Measurements from ENCODE around the gene PSMD3. TPM values are rescaled to one million over a fixed set of nuclear protein-coding genes. Genes with fewer than 3 reads are reported as not detected.

PSMD3 gene
- total RNA-seq, 1 donor from 2014 or later = 79.3 TPM

DNA sequence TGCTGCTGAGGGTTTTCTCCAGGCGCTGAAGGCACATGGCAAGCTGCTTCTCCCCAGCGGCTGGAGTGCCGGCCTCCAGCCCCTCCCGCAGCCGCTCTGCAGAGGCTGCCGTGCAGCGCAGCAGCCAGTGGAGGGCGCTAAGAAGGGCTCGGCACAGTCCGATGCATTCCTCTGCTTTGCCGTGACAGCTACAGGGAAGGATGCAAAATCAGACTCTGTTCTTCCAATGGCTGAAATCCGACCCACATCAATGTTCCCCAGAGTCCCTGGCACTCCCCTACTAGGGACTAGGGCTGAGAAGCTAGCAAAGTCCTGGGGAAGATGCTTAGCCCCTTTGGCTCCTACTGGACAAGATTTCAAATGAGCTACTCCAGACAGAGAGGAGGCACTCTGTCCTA lies 54.6 kb downstream of the PSMD3 start:
- DNase-seq (no peak), ATAC-seq (no peak)
- Histone ChIP-seq H3K4me1 (peaks cover 13% of the 10 kb centered on the region), H3K36me3 (peaks cover 62% of the 10 kb centered on the region), H3K9me3 (no peaks in the 10 kb centered on the region), H3K27me3 (ENCODE audit: low read depth) (no peaks in the 10 kb centered on the region), H3K4me3 (no peak overlapping the region), H3K27ac (no peak overlapping the region)
- intact Hi-C loops (cut with DNase I) = no loop called here
- TF ChIP-seq, protein P1, sequence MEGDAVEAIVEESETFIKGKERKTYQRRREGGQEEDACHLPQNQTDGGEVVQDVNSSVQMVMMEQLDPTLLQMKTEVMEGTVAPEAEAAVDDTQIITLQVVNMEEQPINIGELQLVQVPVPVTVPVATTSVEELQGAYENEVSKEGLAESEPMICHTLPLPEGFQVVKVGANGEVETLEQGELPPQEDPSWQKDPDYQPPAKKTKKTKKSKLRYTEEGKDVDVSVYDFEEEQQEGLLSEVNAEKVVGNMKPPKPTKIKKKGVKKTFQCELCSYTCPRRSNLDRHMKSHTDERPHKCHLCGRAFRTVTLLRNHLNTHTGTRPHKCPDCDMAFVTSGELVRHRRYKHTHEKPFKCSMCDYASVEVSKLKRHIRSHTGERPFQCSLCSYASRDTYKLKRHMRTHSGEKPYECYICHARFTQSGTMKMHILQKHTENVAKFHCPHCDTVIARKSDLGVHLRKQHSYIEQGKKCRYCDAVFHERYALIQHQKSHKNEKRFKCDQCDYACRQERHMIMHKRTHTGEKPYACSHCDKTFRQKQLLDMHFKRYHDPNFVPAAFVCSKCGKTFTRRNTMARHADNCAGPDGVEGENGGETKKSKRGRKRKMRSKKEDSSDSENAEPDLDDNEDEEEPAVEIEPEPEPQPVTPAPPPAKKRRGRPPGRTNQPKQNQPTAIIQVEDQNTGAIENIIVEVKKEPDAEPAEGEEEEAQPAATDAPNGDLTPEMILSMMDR (IDR thresholded peaks at IDR 0.05) = peak; percentile 19

DNA sequence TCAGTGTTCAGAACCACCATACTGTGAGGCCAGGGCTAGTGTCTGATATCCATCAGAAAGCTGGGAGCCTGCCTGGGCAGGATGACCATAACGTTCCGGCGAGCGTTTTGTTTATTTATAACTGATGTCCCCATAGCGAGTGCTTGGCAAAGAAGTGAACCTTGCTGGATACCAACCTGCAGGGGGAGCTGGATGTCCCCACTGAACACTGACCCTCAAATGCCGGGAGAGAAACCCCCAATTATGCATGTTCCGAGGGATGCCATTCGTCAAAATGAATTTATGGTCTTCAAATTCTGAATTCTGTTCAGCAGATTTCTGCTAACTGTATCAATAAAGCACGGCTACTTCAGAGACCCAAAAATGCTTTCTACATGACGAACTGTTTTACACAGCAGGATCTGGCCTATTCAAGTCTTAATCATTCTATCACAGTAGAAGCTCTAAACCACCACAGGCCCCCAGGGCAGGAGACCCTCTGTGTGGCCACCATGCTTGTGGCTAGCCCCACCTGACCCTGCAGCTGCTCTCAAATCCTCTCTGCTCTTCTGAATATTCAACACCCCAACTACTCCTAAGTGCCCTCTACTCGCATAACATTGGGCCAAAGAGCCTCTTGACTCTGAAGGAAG lies 58.4 kb downstream of the PSMD3 start:
- Histone ChIP-seq H3K9me3 (no peaks in the 10 kb centered on the region), H3K4me1 (peaks cover 13% of the 10 kb centered on the region), H3K36me3 (peaks cover 40% of the 10 kb centered on the region), H3K4me3 (no peak overlapping the region), H3K27ac (peak overlapping the region; percentile 73), H3K27me3 (ENCODE audit: low read depth) (no peaks in the 10 kb centered on the region)
- DNase-seq = no peak
- intact Hi-C loops (cut with DNase I) = no loop called here
- peak; percentile 92 to 93 for ATAC-seq
- TF ChIP-seq, protein P1 (IDR thresholded peaks at IDR 0.05) = peak; percentile 74

DNA sequence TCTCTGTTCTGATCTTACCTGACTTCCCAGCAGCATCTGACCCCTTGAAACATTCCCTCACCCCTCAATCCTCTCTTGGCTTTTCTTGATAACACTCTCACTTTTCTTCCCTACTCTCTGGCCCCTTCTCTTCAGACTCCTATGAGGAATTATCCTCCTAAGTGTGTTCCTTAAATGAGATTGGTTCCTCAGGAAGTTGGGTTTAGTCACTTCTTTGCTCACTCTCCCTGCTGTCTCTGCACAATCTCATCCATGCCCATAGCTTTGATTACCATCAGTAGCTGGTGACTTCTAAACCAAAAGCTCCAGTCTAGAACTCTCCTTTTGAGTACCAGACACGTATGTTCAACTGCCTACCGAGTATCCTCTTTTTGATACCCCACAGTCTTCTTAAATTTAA lies 60.6 kb downstream of the PSMD3 start:
- intact Hi-C loops (cut with DNase I) = no loop called here
- no peak for ATAC-seq
- DNase-seq = no peak

More for the DNA sequence above, 60.6 kb downstream of the PSMD3 start:
- Histone ChIP-seq H3K4me1 (peaks cover 13% of the 10 kb centered on the region), H3K27me3 (ENCODE audit: low read depth) (no peaks in the 10 kb centered on the region), H3K4me3 (no peak overlapping the region), H3K36me3 (peaks cover 36% of the 10 kb centered on the region), H3K27ac (no peak overlapping the region), H3K9me3 (no peaks in the 10 kb centered on the region)
- TF ChIP-seq, protein P1 (IDR thresholded peaks at IDR 0.05) = no peak

Small RNAs within 50 kb of the gene (microRNA-seq; reads per million reads assigned to microRNA genes)
- gene MIR6884 (ENCODE audit: borderline number of aligned reads) = not detected

Other genes starting within 250 kb of the PSMD3 start
- gene GRB7, start 242.9 kb upstream of the PSMD3 start, total RNA-seq = 34.5 TPM
- 7.1 TPM for gene IKZF3, start 116.5 kb upstream of the PSMD3 start, total RNA-seq
- not detected for gene ZPBP2, start 112.6 kb upstream of the PSMD3 start, total RNA-seq
- 11.1 TPM for gene GSDMB, start 62.2 kb upstream of the PSMD3 start, total RNA-seq
- gene ORMDL3, start 53.2 kb upstream of the PSMD3 start, total RNA-seq = 61.3 TPM
- gene LRRC3C, start 53.1 kb upstream of the PSMD3 start, total RNA-seq = not detected
- gene GSDMA, start 17.8 kb upstream of the PSMD3 start, total RNA-seq = 0.62 TPM
- gene CSF3, start 34.6 kb downstream of the PSMD3 start, total RNA-seq = 1.9 TPM
- gene MED24, start 73.6 kb downstream of the PSMD3 start, total RNA-seq = 59.6 TPM
- gene THRA, start 82.2 kb downstream of the PSMD3 start, total RNA-seq = 50.1 TPM
- gene NR1D1, start 119.8 kb downstream of the PSMD3 start, total RNA-seq = 20.1 TPM
- 97.7 TPM for gene MSL1, start 141.2 kb downstream of the PSMD3 start, total RNA-seq
- 101 TPM for gene CASC3, start 159.7 kb downstream of the PSMD3 start, total RNA-seq
- 9.3 TPM for gene RAPGEFL1, start 196.7 kb downstream of the PSMD3 start, total RNA-seq
- 42.4 TPM for gene WIPF2, start 238.5 kb downstream of the PSMD3 start, total RNA-seq

Data from lower lobe of right lung (tissue), 2 donors.